ENCODE data around the gene RAB11A. TPM values are rescaled to one million over a fixed set of nuclear protein-coding genes. Genes with fewer than 3 reads are reported as not detected.

RAB11A gene
- total RNA-seq, 2 experiments from 2014 or later = 106 to 113 TPM

DNA sequence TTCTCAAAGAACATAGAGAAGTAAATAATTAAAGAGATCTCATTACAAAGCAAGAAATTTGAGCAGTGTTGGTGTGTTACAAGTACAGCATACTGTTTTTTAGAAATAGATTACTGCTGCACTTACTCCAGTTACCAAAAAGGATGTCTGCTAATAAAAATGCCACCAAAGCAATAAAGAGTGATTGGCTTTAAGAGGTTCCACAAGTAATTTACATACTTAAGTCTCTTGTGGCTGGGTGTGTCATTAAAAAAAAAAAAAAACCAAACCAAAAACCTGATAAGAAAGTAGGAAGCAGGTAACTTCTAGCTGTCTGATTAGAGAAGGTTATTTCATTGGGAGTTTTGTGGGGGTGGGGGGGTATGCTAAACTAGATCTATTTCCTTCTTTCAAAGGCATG lies 15.2 kb downstream of the RAB11A start:
- H3K27me3 Mint-ChIP-seq = no peaks in the 10 kb centered on the region
- H3K36me3 Mint-ChIP-seq (ENCODE audit: low read depth) = peaks cover 56% of the 10 kb centered on the region
- H3K4me3 Mint-ChIP-seq = no peak overlapping the region
- no peak for TF ChIP-seq CTCF (IDR thresholded peaks at IDR 0.05)
- no peaks in the 10 kb centered on the region for H3K9me3 Mint-ChIP-seq
- CTCF ChIA-PET = no interaction called here
- peaks cover 71% of the 10 kb centered on the region for H3K4me1 Mint-ChIP-seq (ENCODE audit: low read depth)
- no peak for DNase-seq
- H3K27ac Mint-ChIP-seq = no peak overlapping the region
- ATAC-seq = no peak
- intact Hi-C loops (cut with micrococcal nuclease) = no loop called here
- POLR2A ChIA-PET = interaction anchor here (0.6 kb wide), 1 partner anchor 934 kb away, joined by 3 read pairs; no protein-coding TSS in a partner anchor

DNA sequence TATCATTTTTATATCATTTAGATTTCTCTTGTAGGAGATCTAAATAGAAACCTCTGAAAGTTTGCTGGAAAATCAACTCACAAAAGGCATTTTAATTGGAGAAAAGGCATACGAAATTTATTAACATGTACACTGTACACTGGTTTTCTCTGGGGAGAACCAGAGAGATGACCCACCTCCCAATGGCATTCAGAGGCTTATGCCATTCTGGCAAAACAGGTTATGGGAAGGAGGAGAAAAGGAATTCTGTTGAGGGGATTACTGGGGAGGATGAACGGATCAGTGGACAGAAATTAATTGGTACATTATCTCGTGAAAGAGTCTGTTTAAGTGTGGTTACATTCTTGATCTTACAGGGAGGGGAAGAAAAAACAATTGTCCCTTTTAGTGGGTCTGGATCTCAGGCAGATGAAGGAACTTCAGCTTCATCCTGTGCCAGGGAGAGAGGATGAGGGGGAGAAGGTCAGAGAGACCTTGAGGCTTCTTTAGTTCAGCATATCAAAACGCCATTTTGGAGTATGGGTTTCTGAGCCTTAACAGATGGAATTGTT lies 16.5 kb downstream of the RAB11A start:
- ChIA-PET CTCF (no interaction called here), POLR2A (no interaction called here)
- DNase-seq (no peak), ATAC-seq (no peak)
- Mint-ChIP-seq H3K27ac (no peak overlapping the region), H3K27me3 (no peaks in the 10 kb centered on the region), H3K4me3 (no peak overlapping the region), H3K9me3 (no peaks in the 10 kb centered on the region), H3K4me1 (ENCODE audit: low read depth) (peaks cover 76% of the 10 kb centered on the region), H3K36me3 (ENCODE audit: low read depth) (peaks cover 53% of the 10 kb centered on the region)
- TF ChIP-seq CTCF (IDR thresholded peaks at IDR 0.05) = no peak
- intact Hi-C loops (cut with micrococcal nuclease) = no loop called here

- POLR2A ChIA-PET = interaction anchor here (0.9 kb wide), 2 partner anchors 12 to 96 kb away, joined by 3 read pairs; partner anchors contain the start of gene DENND4A
- H3K27me3 Mint-ChIP-seq = no peaks in the 10 kb centered on the region
- intact Hi-C loops (cut with micrococcal nuclease) = no loop called here
- H3K4me3 Mint-ChIP-seq = no peak overlapping the region
- DNase-seq (peak; percentile 72), ATAC-seq (peak; percentile 89)
- CTCF ChIA-PET = interaction anchor here (1.0 to 1.3 kb wide), 2 partner anchors 18 to 25 kb away, joined by 4 to 5 read pairs; partner anchors contain the start of gene RAB11A
- peaks cover 76% of the 10 kb centered on the region for H3K4me1 Mint-ChIP-seq (ENCODE audit: low read depth)
- H3K36me3 Mint-ChIP-seq (ENCODE audit: low read depth) = peaks cover 47% of the 10 kb centered on the region
- peak overlapping the region; percentile 80 for H3K27ac Mint-ChIP-seq
- H3K9me3 Mint-ChIP-seq = no peaks in the 10 kb centered on the region
- no peak for TF ChIP-seq CTCF (IDR thresholded peaks at IDR 0.05)
Measured at GRCh38 chr15:65887565-65887964, 18.3 kb downstream of the RAB11A start.

- no peaks in the 10 kb centered on the region for H3K9me3 Mint-ChIP-seq
- DNase-seq = peak; percentile 48
- H3K4me1 Mint-ChIP-seq (ENCODE audit: low read depth) = peaks cover 72% of the 10 kb centered on the region
- no peak overlapping the region for H3K4me3 Mint-ChIP-seq
- TF ChIP-seq CTCF (IDR thresholded peaks at IDR 0.05) = no peak
- intact Hi-C loops (cut with micrococcal nuclease) = no loop called here
- peak; percentile 68 for ATAC-seq
- ChIA-PET CTCF (interaction anchor here (0.9 kb wide), 1 partner anchor 609 kb away, joined by 3 read pairs; the partner anchor contains the start of gene SNAPC5), POLR2A (no interaction called here)
- no peaks in the 10 kb centered on the region for H3K27me3 Mint-ChIP-seq
- H3K27ac Mint-ChIP-seq = peak overlapping the region; percentile 80
- peaks cover 43% of the 10 kb centered on the region for H3K36me3 Mint-ChIP-seq (ENCODE audit: low read depth)
Measured at GRCh38 chr15:65888981-65889380, 19.7 kb downstream of the RAB11A start.

GRCh38 chr15:65893060-65893459 lies 23.8 kb downstream of the RAB11A start:
- peaks cover 26% of the 10 kb centered on the region for H3K36me3 Mint-ChIP-seq (ENCODE audit: low read depth)
- no peaks in the 10 kb centered on the region for H3K27me3 Mint-ChIP-seq
- H3K27ac Mint-ChIP-seq = no peak overlapping the region
- no peak overlapping the region for H3K4me3 Mint-ChIP-seq
- intact Hi-C loops (cut with micrococcal nuclease) = no loop called here
- no peak for TF ChIP-seq CTCF (IDR thresholded peaks at IDR 0.05)
- ChIA-PET POLR2A (no interaction called here), CTCF (no interaction called here)
- ATAC-seq (peak; percentile 42), DNase-seq (peak; percentile 25)
- no peaks in the 10 kb centered on the region for H3K9me3 Mint-ChIP-seq
- peaks cover 43% of the 10 kb centered on the region for H3K4me1 Mint-ChIP-seq (ENCODE audit: low read depth)
